Osteoblast (primary cell): ENCODE measurements around the gene ATP12A. TPM values are rescaled to one million over a fixed set of nuclear protein-coding genes. Genes with fewer than 3 reads are reported as not detected.

Experiments
- DNase-seq: peaks from one replicate; pipeline ENCODE4 v3.0.0; 2011; ENCODE audit warnings: low spot score, mixed read lengths; ENCODE audit not compliant: insufficient read length; ENCODE audit errors: missing footprints
- H2AFZ ChIP-seq: 2 replicates; pipeline ENCODE4 v1.6.0; 2011; ENCODE audit warnings: mild to moderate bottlenecking, low read length
- H3K27ac ChIP-seq: 2 replicates; pipeline ENCODE4 v1.5.1; 2011; ENCODE audit warnings: mild to moderate bottlenecking, low read depth, low read length, moderate library complexity
- H3K27me3 ChIP-seq: 2 replicates; pipeline ENCODE4 v1.6.0; 2012; ENCODE audit warnings: mild to moderate bottlenecking, control low read depth, inconsistent platforms, low read length, moderate library complexity; ENCODE audit not compliant: insufficient read depth
- H3K36me3 ChIP-seq: 2 replicates; pipeline ENCODE4 v1.5.1; 2011; ENCODE audit warnings: mild to moderate bottlenecking, low read length, control low read depth, moderate library complexity; ENCODE audit not compliant: insufficient read depth
- H3K4me1 ChIP-seq: 2 replicates; pipeline ENCODE4 v1.5.1; 2011; ENCODE audit warnings: mild to moderate bottlenecking, low read length, control low read depth, moderate library complexity; ENCODE audit not compliant: insufficient read depth
- H3K4me2 ChIP-seq: 2 replicates; pipeline ENCODE4 v1.6.0; 2011; ENCODE audit warnings: mild to moderate bottlenecking, low read length; ENCODE audit not compliant: insufficient read depth
- H3K4me3 ChIP-seq: fragments of 200-600 bp; sonication (generic); 3 replicates; pipeline ENCODE4 v1.5.1; 2012; ENCODE audit warnings: mild to moderate bottlenecking, low read length, inconsistent platforms; ENCODE audit not compliant: insufficient read depth
- H3K79me2 ChIP-seq: 2 replicates; pipeline ENCODE4 v1.6.0; 2012; ENCODE audit warnings: mild to moderate bottlenecking, low read length, control low read depth, inconsistent platforms; ENCODE audit not compliant: insufficient read depth
- H3K9me3 ChIP-seq: 2 replicates; pipeline ENCODE4 v1.5.1; 2011; ENCODE audit warnings: low read depth, low read length, control low read depth
- H4K20me1 ChIP-seq: 2 replicates; pipeline ENCODE4 v1.6.0; 2012; ENCODE audit warnings: mild to moderate bottlenecking, low read length, control low read depth; ENCODE audit not compliant: insufficient read depth
- total RNA-seq: library from RNA; depleted of rRNA; stranded (reverse); fragments of >200 nt; gene quantifications from 2 replicates; pipeline ENCODE4 v1.2.3, GENCODE V29; 2012
- TF ChIP-seq, protein P1 (sequence below): IDR thresholded peaks from 2 replicates; pipeline ENCODE4 v1.5.1; 2011; ENCODE audit warnings: mild to moderate bottlenecking, low read depth, low read length, moderate library complexity; ENCODE audit errors: extremely low read depth

Gene ATP12A
- total RNA-seq, 1 donor, result not detected

DNA sequence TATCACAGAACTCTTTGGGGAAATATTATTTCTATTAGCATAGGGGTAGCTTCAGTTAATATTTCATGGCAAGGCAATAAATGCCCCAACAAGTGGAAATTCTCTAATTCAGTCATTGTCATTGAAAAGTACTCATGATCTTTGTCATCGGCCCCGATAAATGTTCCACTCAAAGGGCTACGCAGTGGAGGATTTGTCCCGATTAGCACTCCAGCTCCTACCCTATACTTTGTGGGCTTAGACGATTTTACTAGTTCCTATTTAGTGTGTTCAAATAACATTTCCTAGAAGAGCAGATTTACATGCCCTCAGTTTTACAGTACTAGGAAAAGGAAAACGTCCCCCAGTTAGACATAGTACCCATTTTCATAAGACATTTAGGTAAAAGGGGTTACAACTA lies 38.0 kb upstream of the ATP12A start:
- Histone ChIP-seq H3K4me2 (no peak overlapping the region), H3K79me2 (no peaks in the 10 kb centered on the region), H3K4me1 (no peaks in the 10 kb centered on the region), H3K36me3 (no peaks in the 10 kb centered on the region), H2AFZ (no peak overlapping the region), H4K20me1 (no peaks in the 10 kb centered on the region), H3K27ac (no peak overlapping the region), H3K27me3 (no peaks in the 10 kb centered on the region), H3K9me3 (no peaks in the 10 kb centered on the region), H3K4me3 (no peak overlapping the region)
- no peak for DNase-seq
- TF ChIP-seq, protein P1, sequence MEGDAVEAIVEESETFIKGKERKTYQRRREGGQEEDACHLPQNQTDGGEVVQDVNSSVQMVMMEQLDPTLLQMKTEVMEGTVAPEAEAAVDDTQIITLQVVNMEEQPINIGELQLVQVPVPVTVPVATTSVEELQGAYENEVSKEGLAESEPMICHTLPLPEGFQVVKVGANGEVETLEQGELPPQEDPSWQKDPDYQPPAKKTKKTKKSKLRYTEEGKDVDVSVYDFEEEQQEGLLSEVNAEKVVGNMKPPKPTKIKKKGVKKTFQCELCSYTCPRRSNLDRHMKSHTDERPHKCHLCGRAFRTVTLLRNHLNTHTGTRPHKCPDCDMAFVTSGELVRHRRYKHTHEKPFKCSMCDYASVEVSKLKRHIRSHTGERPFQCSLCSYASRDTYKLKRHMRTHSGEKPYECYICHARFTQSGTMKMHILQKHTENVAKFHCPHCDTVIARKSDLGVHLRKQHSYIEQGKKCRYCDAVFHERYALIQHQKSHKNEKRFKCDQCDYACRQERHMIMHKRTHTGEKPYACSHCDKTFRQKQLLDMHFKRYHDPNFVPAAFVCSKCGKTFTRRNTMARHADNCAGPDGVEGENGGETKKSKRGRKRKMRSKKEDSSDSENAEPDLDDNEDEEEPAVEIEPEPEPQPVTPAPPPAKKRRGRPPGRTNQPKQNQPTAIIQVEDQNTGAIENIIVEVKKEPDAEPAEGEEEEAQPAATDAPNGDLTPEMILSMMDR, result no peak

DNA sequence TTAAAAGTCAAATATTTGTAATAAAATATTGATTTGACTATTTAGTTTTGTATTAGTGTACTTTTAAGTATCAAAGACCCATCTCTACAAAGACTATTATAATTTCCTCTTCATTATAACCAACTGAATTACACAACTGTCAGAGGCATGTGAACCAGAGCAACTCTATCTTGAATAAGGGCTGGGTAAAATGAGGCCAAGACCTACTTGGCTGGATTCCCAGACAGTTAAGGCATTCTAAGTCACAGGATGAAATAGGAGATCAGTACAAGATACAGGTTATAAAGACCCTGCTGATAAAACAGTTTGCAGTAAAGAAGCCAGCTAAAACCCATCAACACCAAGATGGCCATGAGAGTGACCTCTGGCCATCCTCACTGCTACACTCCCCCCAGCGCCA lies 36.2 kb upstream of the ATP12A start:
- Histone ChIP-seq H4K20me1 (no peaks in the 10 kb centered on the region), H3K4me2 (no peak overlapping the region), H3K36me3 (no peaks in the 10 kb centered on the region), H2AFZ (no peak overlapping the region), H3K27ac (no peak overlapping the region), H3K4me1 (no peaks in the 10 kb centered on the region), H3K9me3 (no peaks in the 10 kb centered on the region), H3K27me3 (no peaks in the 10 kb centered on the region), H3K4me3 (no peak overlapping the region), H3K79me2 (no peaks in the 10 kb centered on the region)
- DNase-seq, result no peak
- TF ChIP-seq, protein P1, result no peak

DNA sequence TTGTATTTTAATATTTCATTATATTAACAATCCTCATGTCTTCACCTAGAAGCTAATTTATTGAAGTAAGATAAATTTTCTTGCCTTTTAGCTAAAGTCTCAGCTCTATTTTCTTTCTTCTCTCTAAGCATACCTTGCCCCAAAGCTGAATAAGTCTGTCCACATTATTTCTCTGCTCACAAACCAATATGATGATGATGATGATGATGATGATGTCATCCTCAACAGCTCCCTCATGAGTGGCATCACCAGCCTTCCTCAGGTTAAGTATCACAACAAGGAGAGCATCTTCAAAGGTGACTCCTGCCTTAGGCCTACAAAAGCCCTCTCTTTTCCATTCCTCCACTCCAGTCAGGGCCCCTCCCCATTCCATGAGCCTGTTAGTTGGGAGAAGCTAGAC lies 31.9 kb upstream of the ATP12A start:
- no peak for DNase-seq
- Histone ChIP-seq H3K9me3 (no peaks in the 10 kb centered on the region), H3K4me3 (no peak overlapping the region), H3K27me3 (no peaks in the 10 kb centered on the region), H3K36me3 (no peaks in the 10 kb centered on the region), H2AFZ (no peak overlapping the region), H3K4me1 (no peaks in the 10 kb centered on the region), H3K79me2 (no peaks in the 10 kb centered on the region), H3K27ac (no peak overlapping the region), H3K4me2 (no peak overlapping the region), H4K20me1 (no peaks in the 10 kb centered on the region)
- TF ChIP-seq, protein P1, result no peak

DNA sequence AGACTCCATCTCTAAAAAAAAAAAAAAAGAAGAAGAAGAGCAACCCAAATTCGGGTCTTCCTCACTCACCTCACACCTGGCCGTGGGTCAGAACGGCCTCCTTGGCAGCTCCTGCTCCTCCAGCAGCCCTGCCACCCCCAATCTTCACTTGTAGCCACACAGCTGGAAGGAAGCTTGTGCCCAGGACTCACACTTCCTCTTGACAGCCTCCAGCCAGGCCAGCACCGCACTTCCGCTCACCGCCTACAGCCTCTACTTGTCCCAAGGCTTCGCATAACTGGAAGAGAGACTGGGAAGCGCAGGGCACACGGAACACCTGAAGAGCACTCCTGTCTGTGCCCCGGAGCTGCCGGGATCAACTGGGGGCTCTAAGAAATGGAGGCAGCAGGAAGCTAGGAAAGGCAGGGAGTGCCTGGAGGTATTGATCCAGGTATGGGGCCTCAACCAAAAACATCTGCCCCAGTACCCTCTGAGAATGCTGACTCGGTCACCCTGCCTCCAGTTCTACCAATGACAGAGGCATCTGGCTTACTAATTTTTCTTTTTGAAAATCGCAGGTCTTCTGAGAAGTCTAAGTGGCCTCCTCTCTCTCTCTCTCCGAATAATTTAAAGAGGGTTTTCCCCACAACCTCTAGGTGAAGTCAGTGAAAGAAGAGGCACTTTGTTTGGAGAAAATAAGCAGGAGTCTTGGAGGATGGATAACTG lies 31.1 kb upstream of the ATP12A start:
- H3K36me3 ChIP-seq, result no peaks in the 10 kb centered on the region
- no peaks in the 10 kb centered on the region for H4K20me1 ChIP-seq
- no peak overlapping the region for H3K4me3 ChIP-seq
- H2AFZ ChIP-seq, result no peak overlapping the region
- no peaks in the 10 kb centered on the region for H3K27me3 ChIP-seq
- no peaks in the 10 kb centered on the region for H3K9me3 ChIP-seq
- H3K27ac ChIP-seq, result no peak overlapping the region
- no peak for DNase-seq
- no peaks in the 10 kb centered on the region for H3K4me1 ChIP-seq
- no peaks in the 10 kb centered on the region for H3K79me2 ChIP-seq
- no peak overlapping the region for H3K4me2 ChIP-seq
- TF ChIP-seq, protein P1, result no peak
